NCI-H2171 (cell line): ENCODE data around the gene CHN1.

Experiments used
- DNase-seq: peaks from one replicate; lab custom pipeline; 2025; lab: John Stamatoyannopoulos, UW

Gene CHN1

GRCh38 chr2:175010848-175011254, 5.7 kb upstream of the CHN1 start:
- peak; percentile 80 for DNase-seq

- no peak for DNase-seq
These were observed 4.9 kb upstream of the CHN1 start for GRCh38 chr2:175009917-175010621.

GRCh38 chr2:175008801-175009495, 3.8 kb upstream of the CHN1 start:
- no peak for DNase-seq

GRCh38 chr2:175008009-175008408, 2.8 kb upstream of the CHN1 start:
- no peak for DNase-seq

GRCh38 chr2:175007510-175007909, 2.3 kb upstream of the CHN1 start:
- DNase-seq, result no peak

- DNase-seq, result no peak
These were observed 1.1 kb upstream of the CHN1 start for GRCh38 chr2:175006281-175006680.

- no peak for DNase-seq
These were observed 618 bp upstream of the CHN1 start for GRCh38 chr2:175005733-175006264.

- DNase-seq, result no peak
These were observed 526 bp downstream of the CHN1 start for GRCh38 chr2:175004730-175004979.

GRCh38 chr2:175003875-175004729, 1.1 kb downstream of the CHN1 start:
- peak; percentile 42 for DNase-seq

GRCh38 chr2:175002547-175003274, 2.5 kb downstream of the CHN1 start:
- DNase-seq, result no peak

- DNase-seq, result no peak
These were observed 3.6 kb downstream of the CHN1 start for GRCh38 chr2:175001566-175001965.

GRCh38 chr2:174997110-174997509, 8.1 kb downstream of the CHN1 start:
- no peak for DNase-seq

GRCh38 chr2:174996622-174997021, 8.6 kb downstream of the CHN1 start:
- DNase-seq, result no peak

- no peak for DNase-seq
These were observed 10.8 kb downstream of the CHN1 start for GRCh38 chr2:174994381-174994780.

GRCh38 chr2:174992886-174993285, 12.3 kb downstream of the CHN1 start:
- DNase-seq, result no peak

GRCh38 chr2:174985614-174986013, 19.6 kb downstream of the CHN1 start:
- no peak for DNase-seq

- no peak for DNase-seq
These were observed 20.6 kb downstream of the CHN1 start for GRCh38 chr2:174984561-174984960.

GRCh38 chr2:174981331-174981730, 23.9 kb downstream of the CHN1 start:
- no peak for DNase-seq

- no peak for DNase-seq
These were observed 25.2 kb downstream of the CHN1 start for GRCh38 chr2:174979996-174980395.

GRCh38 chr2:174977364-174977763, 27.8 kb downstream of the CHN1 start:
- DNase-seq, result no peak

- DNase-seq, result no peak
These were observed 31.1 kb downstream of the CHN1 start for GRCh38 chr2:174974131-174974530.

GRCh38 chr2:174972924-174973323, 32.3 kb downstream of the CHN1 start:
- no peak for DNase-seq
